GM12892 (cell line): ENCODE results near the gene DLK2.
"Not testable (repeated sequence)": the region's sequence is repeated elsewhere in the genome, so short reads cannot be mapped to it uniquely, and the experiment has no call there.

Experiments used
- POLR2A ChIP-seq: IDR thresholded peaks from 2 replicates; pipeline ENCODE4 v1.6.1; 2011; ENCODE audit warnings: low read depth, low read length, control low read depth
- POLR2AphosphoS5 ChIP-seq: IDR thresholded peaks from 2 replicates; pipeline ENCODE4 v1.6.1; 2011; ENCODE audit warnings: low read depth, low read length, control low read depth
- TAF1 ChIP-seq: IDR thresholded peaks from 2 replicates; pipeline ENCODE4 v1.6.1; 2011; ENCODE audit warnings: low read depth, mild to moderate bottlenecking, control low read depth, low read length, borderline replicate concordance

- not testable (repeated sequence) for TF ChIP-seq TAF1, POLR2AphosphoS5, POLR2A
Measured at GRCh38 chr6:43415275-43415674, 40.1 kb downstream of the DLK2 start.
